ENCODE results near the gene IFITM1. TPM values are rescaled to one million over a fixed set of nuclear protein-coding genes. Genes with fewer than 3 reads are reported as not detected.

The IFITM1 gene
- total RNA-seq, 4 donors from 2014 or later: 224 to 389 (median 247) TPM

DNA sequence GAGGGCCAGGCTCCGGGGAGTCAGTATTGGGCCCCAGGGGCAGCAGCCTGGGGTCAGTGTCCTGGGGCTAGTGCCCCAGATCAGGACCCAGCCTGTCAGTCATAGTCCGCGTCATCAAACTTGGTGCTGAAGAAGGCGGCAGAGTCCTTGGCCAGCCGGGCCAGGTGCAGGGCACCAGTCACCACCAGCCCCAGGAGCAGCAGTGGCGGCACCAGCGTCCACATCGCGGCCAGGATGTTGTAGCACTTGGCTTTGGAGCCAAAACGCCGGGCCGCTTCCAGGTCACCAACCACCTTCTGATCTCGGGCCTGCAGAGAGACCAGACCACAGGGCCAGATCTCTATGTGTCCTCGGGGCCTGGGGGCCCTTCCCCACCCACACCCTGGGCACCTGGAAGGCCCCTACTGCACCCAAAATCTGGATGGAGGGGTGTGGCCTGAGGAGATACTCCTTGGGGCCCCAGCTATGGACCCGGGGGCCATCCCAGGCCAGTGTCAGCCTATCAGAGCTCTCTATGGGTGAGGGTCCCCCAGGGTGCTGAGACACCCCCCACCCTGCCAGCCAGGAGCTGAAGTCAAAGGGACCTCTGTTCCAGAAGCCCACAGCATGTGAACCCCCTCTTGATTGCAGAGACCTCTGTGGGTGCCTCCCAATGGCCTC lies 15.3 kb upstream of the IFITM1 start:
- ATAC-seq (ENCODE audit: low FRiP score) (no peak), DNase-seq (ENCODE audit: low spot score) (no peak)
- TF ChIP-seq, protein P1, sequence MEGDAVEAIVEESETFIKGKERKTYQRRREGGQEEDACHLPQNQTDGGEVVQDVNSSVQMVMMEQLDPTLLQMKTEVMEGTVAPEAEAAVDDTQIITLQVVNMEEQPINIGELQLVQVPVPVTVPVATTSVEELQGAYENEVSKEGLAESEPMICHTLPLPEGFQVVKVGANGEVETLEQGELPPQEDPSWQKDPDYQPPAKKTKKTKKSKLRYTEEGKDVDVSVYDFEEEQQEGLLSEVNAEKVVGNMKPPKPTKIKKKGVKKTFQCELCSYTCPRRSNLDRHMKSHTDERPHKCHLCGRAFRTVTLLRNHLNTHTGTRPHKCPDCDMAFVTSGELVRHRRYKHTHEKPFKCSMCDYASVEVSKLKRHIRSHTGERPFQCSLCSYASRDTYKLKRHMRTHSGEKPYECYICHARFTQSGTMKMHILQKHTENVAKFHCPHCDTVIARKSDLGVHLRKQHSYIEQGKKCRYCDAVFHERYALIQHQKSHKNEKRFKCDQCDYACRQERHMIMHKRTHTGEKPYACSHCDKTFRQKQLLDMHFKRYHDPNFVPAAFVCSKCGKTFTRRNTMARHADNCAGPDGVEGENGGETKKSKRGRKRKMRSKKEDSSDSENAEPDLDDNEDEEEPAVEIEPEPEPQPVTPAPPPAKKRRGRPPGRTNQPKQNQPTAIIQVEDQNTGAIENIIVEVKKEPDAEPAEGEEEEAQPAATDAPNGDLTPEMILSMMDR (IDR thresholded peaks at IDR 0.05): no peak

DNA sequence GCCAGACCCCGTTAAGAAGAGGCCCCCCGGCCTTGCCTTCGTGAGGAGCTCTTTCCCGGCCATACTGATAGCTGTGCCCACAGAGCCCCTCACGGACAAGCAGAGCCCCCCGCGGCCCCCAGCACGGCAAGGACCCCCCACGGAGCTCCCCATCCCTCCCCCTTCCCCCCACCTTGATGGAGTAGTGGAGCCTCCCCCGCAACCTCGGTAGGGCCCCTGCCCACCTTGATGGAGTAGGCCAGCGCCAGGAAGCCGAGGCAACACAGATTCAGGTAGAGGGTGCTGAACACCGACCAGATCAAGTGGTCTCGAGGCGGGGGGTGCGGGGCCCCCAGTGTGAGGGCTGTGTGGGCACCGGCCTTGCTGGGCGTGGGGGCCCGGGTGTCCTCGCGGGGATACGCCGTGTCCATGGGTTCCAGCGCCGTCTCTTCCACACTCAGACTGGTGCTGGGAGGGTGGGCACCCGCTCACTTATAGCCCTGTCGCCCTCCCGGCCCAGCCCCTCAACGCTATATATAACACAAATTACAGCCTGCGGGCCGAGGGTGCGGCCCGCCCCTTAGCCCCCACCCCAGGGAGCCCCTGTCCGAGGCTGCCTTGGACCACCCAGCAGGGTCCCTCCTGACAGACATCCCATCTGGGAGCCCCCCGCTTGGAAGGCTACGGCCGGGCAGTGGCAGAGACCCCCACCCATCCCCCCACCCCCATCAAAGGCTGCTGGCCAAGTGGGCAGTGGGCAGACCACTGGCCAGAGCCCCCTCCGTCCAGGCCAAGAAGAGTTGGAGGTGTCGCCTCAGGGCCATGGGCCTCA lies 14.6 kb upstream of the IFITM1 start, which contains the start of gene IFITM5:
TSS of gene IFITM5 (minus strand) at position 446 of the 811 bp plus-strand sequence. CDS start at position 410, 36 bp downstream.
- TF ChIP-seq, protein P1 (IDR thresholded peaks at IDR 0.05): no peak
- no peak for ATAC-seq (ENCODE audit: low FRiP score)
- DNase-seq (ENCODE audit: low spot score): no peak

DNA sequence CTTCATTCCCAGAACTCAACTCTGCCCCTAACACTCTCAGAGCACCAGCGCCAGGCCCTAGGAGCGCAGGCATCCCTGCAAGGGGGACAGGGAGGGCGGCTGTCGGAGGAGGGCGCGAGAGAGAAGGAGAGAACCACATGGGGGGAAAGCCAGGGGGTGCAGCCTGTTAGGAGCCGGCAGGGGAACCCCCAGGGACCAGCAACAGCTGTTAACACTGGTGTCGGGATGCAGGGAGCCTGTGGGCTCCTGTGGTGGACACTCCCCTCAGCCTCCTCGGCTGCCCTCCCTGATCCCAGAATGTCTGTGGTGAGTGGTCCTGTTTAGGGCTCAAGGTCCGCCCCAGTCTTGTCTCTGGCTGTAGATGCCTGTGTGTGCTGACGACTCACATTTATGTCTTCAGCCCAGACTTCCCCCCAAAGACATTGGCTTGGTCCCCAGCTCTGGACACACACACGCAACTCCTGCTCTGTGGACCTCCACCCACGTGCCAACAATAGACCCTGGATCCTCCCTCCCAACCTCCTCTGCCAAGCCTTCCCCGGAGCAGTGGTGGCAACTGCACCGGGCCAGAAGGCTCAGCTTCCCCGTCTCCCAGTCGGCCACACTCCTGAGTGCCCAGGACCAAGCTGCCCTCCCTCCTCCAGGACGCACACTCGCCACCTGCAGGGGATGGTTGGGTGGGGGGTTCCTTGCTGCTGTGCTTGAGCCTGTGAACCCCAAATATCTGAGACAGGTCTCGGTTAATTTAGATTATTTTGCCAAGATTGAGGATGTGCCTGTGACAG lies 13.7 kb upstream of the IFITM1 start:
- ATAC-seq (ENCODE audit: low FRiP score) (no peak), DNase-seq (ENCODE audit: low spot score) (no peak)
- TF ChIP-seq, protein P1 (IDR thresholded peaks at IDR 0.05): no peak

DNA sequence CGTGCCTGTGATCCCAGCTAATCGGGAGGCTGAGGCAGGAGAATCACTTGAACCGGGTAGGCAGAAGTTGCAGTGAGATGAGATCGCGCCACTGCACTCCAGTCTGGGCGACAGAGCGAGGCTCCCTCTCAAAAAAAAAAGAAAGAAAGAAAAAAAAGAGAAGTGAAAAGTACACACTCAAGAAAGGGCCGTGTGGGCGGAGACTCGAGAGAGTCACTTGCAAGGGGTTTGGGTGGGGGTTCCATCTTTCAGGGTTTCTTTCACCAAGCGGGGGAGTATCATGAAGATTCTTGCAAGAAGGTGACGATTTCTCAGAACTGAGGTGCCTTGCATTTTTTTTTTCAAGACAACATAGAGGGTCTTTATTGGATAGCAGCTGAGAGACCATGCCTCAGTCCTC lies 10.5 kb upstream of the IFITM1 start:
- ATAC-seq (ENCODE audit: low FRiP score) (no peak), DNase-seq (ENCODE audit: low spot score) (no peak)
- TF ChIP-seq, protein P1 (IDR thresholded peaks at IDR 0.05): no peak

DNA sequence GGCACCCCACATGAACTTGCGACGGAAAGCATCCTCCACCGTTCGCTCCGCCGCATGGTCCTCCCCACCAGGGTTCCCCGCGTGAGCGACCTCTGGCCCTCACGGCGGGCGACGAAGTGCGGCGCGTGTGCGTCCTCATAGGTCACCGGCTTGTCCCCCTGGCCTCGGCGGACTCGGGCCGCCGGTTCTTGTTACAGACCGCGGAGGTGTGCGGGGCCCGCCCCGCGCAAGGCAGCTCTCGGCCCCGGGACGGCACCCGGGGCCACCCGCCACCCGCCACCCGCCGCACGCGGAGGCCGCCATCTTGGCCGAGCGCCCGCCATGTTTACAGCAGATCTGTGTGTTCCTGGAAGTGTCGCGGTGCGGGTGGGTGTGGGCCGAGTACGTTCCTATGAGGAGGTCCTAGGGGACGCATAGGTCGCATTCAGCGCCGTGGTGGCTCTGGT lies 9.8 kb upstream of the IFITM1 start:
- DNase-seq (ENCODE audit: low spot score) (no peak), ATAC-seq (ENCODE audit: low FRiP score) (no peak)
- TF ChIP-seq, protein P1 (IDR thresholded peaks at IDR 0.05): no peak

DNA sequence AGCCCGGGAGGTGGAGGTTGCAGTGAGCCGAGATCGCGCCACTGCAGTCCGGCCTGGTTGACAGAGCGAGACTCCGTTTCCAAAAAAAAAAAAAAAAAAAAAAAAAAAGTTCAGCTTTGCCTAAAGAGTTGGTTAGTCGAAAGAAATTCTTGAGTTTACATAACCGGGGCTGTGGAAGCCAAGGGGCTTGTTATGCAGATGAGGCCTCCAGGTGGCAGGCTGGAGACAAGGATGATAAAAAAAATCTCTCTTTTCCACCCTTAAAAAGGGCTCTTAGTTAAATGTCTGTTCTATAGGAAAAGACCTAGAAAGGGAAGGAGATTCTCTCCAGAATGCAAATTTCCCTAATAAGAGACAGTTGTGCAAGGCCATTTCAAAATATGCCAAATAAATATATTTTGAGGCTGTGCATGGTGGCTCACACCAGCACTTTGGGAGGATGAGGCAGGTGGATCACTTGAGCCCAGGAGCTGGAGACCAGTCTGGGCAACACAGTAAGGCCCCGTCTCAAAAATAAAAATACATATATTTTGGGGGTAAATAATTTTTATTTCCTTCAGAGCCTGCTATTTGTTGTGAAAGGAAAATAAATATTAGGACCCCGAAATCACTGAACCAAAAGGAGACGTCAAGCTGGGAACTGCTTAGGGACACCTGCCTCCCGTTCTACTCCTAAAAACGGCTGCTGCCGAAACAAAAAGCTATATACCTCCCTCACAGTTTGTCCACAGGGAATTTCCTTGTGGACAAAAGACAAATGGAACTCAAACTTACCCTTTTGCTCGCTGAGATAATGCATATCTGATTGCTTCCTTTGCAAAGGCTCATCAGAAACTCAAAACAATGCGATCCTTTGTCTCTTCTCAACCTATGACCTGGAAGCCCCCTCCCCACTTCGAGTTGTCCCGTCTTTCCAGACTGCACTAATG lies 8.7 kb upstream of the IFITM1 start:
- ATAC-seq (ENCODE audit: low FRiP score): peak; percentile 37
- peak; percentile 67 for DNase-seq (ENCODE audit: low spot score)
- TF ChIP-seq, protein P1 (IDR thresholded peaks at IDR 0.05): no peak

Measured in omental fat pad (tissue), 4 donors.